NCI-H345 treated with DMSO at 0.1 percent for 48 hours (cell line): ENCODE results near the gene PM20D1.

Source experiments
- DNase-seq: peaks from one replicate; lab custom pipeline; 2025; ENCODE audit not compliant: unreplicated experiment; lab: John Stamatoyannopoulos, UW

Gene PM20D1

DNA sequence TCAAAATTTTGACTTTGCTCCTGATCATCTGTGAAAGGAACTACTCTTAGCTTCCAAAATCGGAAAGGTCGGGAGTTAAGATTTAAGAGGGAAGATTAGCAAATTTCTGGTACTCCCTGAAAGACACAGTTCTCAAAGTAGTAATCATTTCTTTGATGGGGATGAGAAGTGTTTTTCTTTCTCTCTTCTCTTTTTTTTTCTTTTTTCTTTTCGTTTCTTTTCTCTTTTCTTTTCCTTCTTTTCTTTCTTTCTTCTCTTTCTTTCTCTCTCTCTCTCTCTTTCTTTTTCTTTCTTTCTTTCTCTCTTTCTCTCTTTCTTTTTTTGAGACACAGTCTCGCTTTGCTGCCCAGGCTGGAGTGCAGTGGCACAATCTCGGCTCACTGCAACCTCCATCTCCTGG lies 69.6 kb downstream of the PM20D1 start:
- DNase-seq: no peak
